HCT116 (cell line): ENCODE measurements around the gene ANGPTL5. TPM values are rescaled to one million over a fixed set of nuclear protein-coding genes. Genes with fewer than 3 reads are reported as not detected.

Experiments
- ATAC-seq: fragments of 200-7000 bp; cut with Tn5 transposase; 2 replicates; pipeline ENCODE4 v1.9.1; 2020; ENCODE audit warnings: mild to moderate bottlenecking, moderate library complexity
- BruUV-seq: library from RNA; stranded (reverse); fragments of 400-500 nt; replicated peaks from 2 replicates; lab custom pipeline; 2021; lab: Mats Ljungman, UMichigan
- CTCF ChIA-PET: fragments of 300-600 bp; sonication (Branson Sonifier 250); formaldehyde crosslinking; loops from one replicate; lab custom pipeline; 2021; ENCODE audit warnings: antibody characterized with exemption; lab: Charles Lee
- POLR2A ChIA-PET: fragments of 300-600, 350-600 bp; sonication (Branson Sonifier 250); formaldehyde crosslinking; loops from one replicate; lab custom pipeline; 2021; ENCODE audit warnings: antibody characterized with exemption; lab: Charles Lee
- RAD21 ChIA-PET, 2 experiments: fragments of 300-600 bp; sonication (Branson Sonifier 250); formaldehyde crosslinking; loops; one replicate each; lab custom pipeline; 2023; ENCODE audit warnings: low total read pairs in 2 of 2; ENCODE audit not compliant: uncharacterized antibody in 2 of 2, unreplicated experiment in 2 of 2, low non-redundant PET in 1 of 2; lab: Charles Lee
- DNase-seq: peaks from one replicate; pipeline ENCODE4 v3.0.0-alpha.2; 2010; ENCODE audit warnings: low read depth, low spot score
- H2AFZ ChIP-seq: fragments of 200-600 bp; shearing (Covaris generic), sonication (generic); 2 replicates; pipeline ENCODE4 v1.6.1; 2017; ENCODE audit warnings: low read depth, mixed run types, mixed read lengths, antibody characterized with exemption, low read length; ENCODE audit not compliant: poor library complexity, severe bottlenecking
- H3K27ac ChIP-seq: 2 replicates; pipeline ENCODE4 v1.5.1; 2012; ENCODE audit warnings: low read depth, low read length
- H3K27me3 ChIP-seq: fragments of 200-600 bp; sonication (generic); 2 replicates; pipeline ENCODE4 v1.6.1; 2016; ENCODE audit warnings: mixed run types, low read length, mixed read lengths; ENCODE audit not compliant: insufficient read depth
- H3K36me3 ChIP-seq, 2 experiments: fragments of 200-500 bp in 1 of 2; fragments of 200-600 bp in 1 of 2; sonication (Bioruptor generic) in 1 of 2; sonication (generic) in 1 of 2; 2 replicates each; pipeline versions ENCODE4 v1.5.1 to v1.6.1; 2014 to 2016; ENCODE audit warnings: low read length in 2 of 2, inconsistent platforms in 1 of 2, mixed read lengths in 1 of 2, mixed run types in 1 of 2; ENCODE audit not compliant: insufficient read depth in 2 of 2, control insufficient read depth in 1 of 2
- H3K4me1 ChIP-seq, 2 experiments: fragments of 200-600 bp in 1 of 2; sonication (generic) in 1 of 2; 2 replicates each; pipeline versions ENCODE4 v1.5.1 to v1.6.1; 2012 to 2017; ENCODE audit warnings: low read length in 2 of 2, inconsistent platforms in 1 of 2, mild to moderate bottlenecking in 1 of 2, mixed read lengths in 1 of 2, mixed run types in 1 of 2, moderate library complexity in 1 of 2; ENCODE audit not compliant: insufficient read depth in 2 of 2, control insufficient read depth in 1 of 2
- H3K4me2 ChIP-seq: fragments of 200-600 bp; sonication (generic); 2 replicates; pipeline ENCODE4 v1.6.1; 2017; ENCODE audit warnings: mixed run types, low read length, mixed read lengths
- H3K4me3 ChIP-seq, 2 experiments: fragments of 200-600 bp in 1 of 2; sonication (generic) in 1 of 2; replicated peaks in 1 of 2; 2 replicates each; pipeline ENCODE4 v1.5.1; 2011 to 2016; ENCODE audit warnings: low read length in 2 of 2, control low read depth in 1 of 2, low read depth in 1 of 2, mild to moderate bottlenecking in 1 of 2, mixed read lengths in 1 of 2, mixed run types in 1 of 2
- H3K79me2 ChIP-seq: fragments of 200-600 bp; sonication (generic); 2 replicates; pipeline ENCODE4 v1.6.1; 2017; ENCODE audit warnings: mild to moderate bottlenecking, mixed run types, low read length, moderate library complexity, mixed read lengths; ENCODE audit not compliant: insufficient read depth
- H3K9ac ChIP-seq: fragments of 200-600 bp; sonication (generic); 2 replicates; pipeline ENCODE4 v1.6.1; 2016; ENCODE audit warnings: low read length, mixed read lengths
- H3K9me2 ChIP-seq: fragments of 200-600 bp; sonication (generic), shearing (Covaris generic); 2 replicates; pipeline ENCODE4 v1.6.1; 2017; ENCODE audit warnings: mixed run types, mild to moderate bottlenecking, moderate library complexity; ENCODE audit not compliant: insufficient read depth
- H3K9me3 ChIP-seq, 2 experiments: fragments of 200-500 bp in 1 of 2; fragments of 200-600 bp in 1 of 2; sonication (Bioruptor generic) in 1 of 2; sonication (generic) in 1 of 2; 2 replicates each; pipeline ENCODE4 v1.6.1; 2014 to 2017; ENCODE audit warnings: low read length in 2 of 2, mixed read lengths in 2 of 2, inconsistent platforms in 1 of 2, low read depth in 1 of 2, mild to moderate bottlenecking in 1 of 2, mixed run types in 1 of 2, moderate library complexity in 1 of 2; ENCODE audit not compliant: control insufficient read depth in 1 of 2, insufficient read depth in 1 of 2
- H4K20me1 ChIP-seq: fragments of 200-600 bp; sonication (generic), shearing (Covaris generic); 2 replicates; pipeline ENCODE4 v1.6.1; 2017; ENCODE audit warnings: mixed run types, mild to moderate bottlenecking, moderate library complexity; ENCODE audit not compliant: insufficient read depth
- CBX3 ChIP-seq: IDR thresholded peaks from 2 replicates; pipeline ENCODE4 v1.6.1; 2012; ENCODE audit warnings: low read depth
- CEBPB ChIP-seq: IDR thresholded peaks from 2 replicates; pipeline ENCODE4 v1.6.1; 2012; ENCODE audit warnings: low read depth
- EGR1 ChIP-seq: IDR thresholded peaks from 2 replicates; pipeline ENCODE4 v1.6.1; 2012; ENCODE audit warnings: low read depth
- ELF1 ChIP-seq: IDR thresholded peaks from 2 replicates; pipeline ENCODE4 v1.6.1; 2012; ENCODE audit warnings: low read depth, borderline replicate concordance
- EZH2phosphoT487 ChIP-seq: fragments of 200-600 bp; IDR thresholded peaks from 2 replicates; pipeline ENCODE4 v1.6.1; 2018; ENCODE audit warnings: antibody characterized with exemption, borderline replicate concordance
- JUND ChIP-seq: IDR thresholded peaks from 2 replicates; pipeline ENCODE4 v1.6.1; 2012
- MAX ChIP-seq: IDR thresholded peaks from 2 replicates; pipeline ENCODE4 v1.6.1; 2012
- POLR2A ChIP-seq: IDR thresholded peaks from 2 replicates; pipeline ENCODE4 v1.7.0; 2011; ENCODE audit warnings: borderline replicate concordance; ENCODE audit not compliant: insufficient read depth, insufficient read length; ENCODE audit errors: extremely low read depth
- POLR2AphosphoS5 ChIP-seq: IDR thresholded peaks from 2 replicates; pipeline ENCODE4 v1.6.1; 2011; ENCODE audit warnings: mild to moderate bottlenecking, low read depth, low read length, moderate library complexity
- RAD21 ChIP-seq: IDR thresholded peaks from 2 replicates; pipeline ENCODE4 v1.6.1; 2012; ENCODE audit warnings: low read depth, mild to moderate bottlenecking
- SIN3A ChIP-seq: IDR thresholded peaks from 2 replicates; pipeline ENCODE4 v1.6.1; 2012; ENCODE audit warnings: low read depth
- SP1 ChIP-seq: IDR thresholded peaks from 2 replicates; pipeline ENCODE4 v1.6.1; 2012; ENCODE audit warnings: low read depth
- SRF ChIP-seq: IDR thresholded peaks from 2 replicates; pipeline ENCODE4 v1.6.1; 2012; ENCODE audit warnings: low read depth
- TCF7L2 ChIP-seq: IDR thresholded peaks from 2 replicates; pipeline ENCODE4 v1.7.0; 2011; ENCODE audit warnings: borderline replicate concordance, inconsistent platforms; ENCODE audit not compliant: insufficient read depth, insufficient read length; ENCODE audit errors: extremely low read depth
- YY1 ChIP-seq: IDR thresholded peaks from 2 replicates; pipeline ENCODE4 v1.6.1; 2011; ENCODE audit warnings: low read length, low read depth, moderate library complexity, mild to moderate bottlenecking; ENCODE audit not compliant: insufficient replicate concordance; ENCODE audit errors: extremely low read depth
- ZBTB33 ChIP-seq: IDR thresholded peaks from 2 replicates; pipeline ENCODE4 v1.6.1; 2011; ENCODE audit warnings: mild to moderate bottlenecking, low read length, moderate library complexity; ENCODE audit not compliant: insufficient replicate concordance; ENCODE audit errors: extremely low read depth
- intact Hi-C: fragments of 100-400 bp; cut with micrococcal nuclease; formaldehyde crosslinking; loops from 2 replicates; pipeline ENCODE4 v1.10.0; 2022
- total RNA-seq: library from RNA; stranded (reverse); gene quantifications from one replicate; pipeline ENCODE4 v1.2.1, GENCODE V29; 2021; ENCODE audit not compliant: unreplicated experiment
- TF ChIP-seq, protein P1 (sequence below): IDR thresholded peaks from 2 replicates; pipeline ENCODE4 v1.6.1; 2012
- TF ChIP-seq, protein P2 (sequence below), 3 experiments: fragments of 200-600 bp in 1 of 3; sonication (generic) in 1 of 3; IDR thresholded peaks in 2 of 3; conservative IDR thresholded peaks in 1 of 3; 2 replicates each; pipeline ENCODE4 v1.5.1; 2012 to 2017; ENCODE audit warnings: low read depth in 2 of 3, low read length in 2 of 3, antibody characterized with exemption in 1 of 3, borderline replicate concordance in 1 of 3, control low read depth in 1 of 3, mild to moderate bottlenecking in 1 of 3, mixed read lengths in 1 of 3, mixed run types in 1 of 3, moderate library complexity in 1 of 3; ENCODE audit not compliant: insufficient read depth in 1 of 3

Gene ANGPTL5
- total RNA-seq, 1 experiment from 2014 or later: not detected

GRCh38 chr11:101885631-101886030 lies 30.7 kb downstream of the ANGPTL5 start (continued):
- TF ChIP-seq TCF7L2 (no peak), ZBTB33 (no peak), EZH2phosphoT487 (no peak)

- Histone ChIP-seq H4K20me1 (no peaks in the 10 kb centered on the region), H3K36me3 (no peaks in the 10 kb centered on the region), H3K4me1 (0 out of 4 replicates have a peak, but pooled peaks cover 0 to 6% of the 10 kb centered on the region in 2 experiments), H3K4me2 (no peak overlapping the region), H3K9me2 (no peaks in the 10 kb centered on the region), H3K27ac (no peak overlapping the region), H3K27me3 (no peaks in the 10 kb centered on the region), H3K9me3 (no peaks in the 10 kb centered on the region), H2AFZ (no peak overlapping the region), H3K4me3 (no peak overlapping the region), H3K9ac (no peak overlapping the region), H3K79me2 (no peaks in the 10 kb centered on the region)
- RAD21 ChIA-PET: no interaction called here
- POLR2A ChIA-PET: no interaction called here
- CTCF ChIA-PET: no interaction called here
- intact Hi-C loops: no loop called here
- BruUV-seq: no TSS peak
- DNase-seq: no peak
- no peak for ATAC-seq
- TF ChIP-seq, protein P1, sequence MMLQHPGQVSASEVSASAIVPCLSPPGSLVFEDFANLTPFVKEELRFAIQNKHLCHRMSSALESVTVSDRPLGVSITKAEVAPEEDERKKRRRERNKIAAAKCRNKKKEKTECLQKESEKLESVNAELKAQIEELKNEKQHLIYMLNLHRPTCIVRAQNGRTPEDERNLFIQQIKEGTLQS: no peak
- TF ChIP-seq TCF7L2: no peak
- no peak for TF ChIP-seq CBX3
- no peak for TF ChIP-seq ELF1
- no peak for TF ChIP-seq POLR2AphosphoS5
- no peak for TF ChIP-seq RAD21
- TF ChIP-seq SP1: no peak
- no peak for TF ChIP-seq YY1
- no peak for TF ChIP-seq JUND
- TF ChIP-seq MAX: no peak
- TF ChIP-seq CEBPB: no peak
- TF ChIP-seq SRF: no peak
- TF ChIP-seq EGR1: no peak
- no peak for TF ChIP-seq SIN3A
- no peak for TF ChIP-seq POLR2A
- TF ChIP-seq, protein P2, sequence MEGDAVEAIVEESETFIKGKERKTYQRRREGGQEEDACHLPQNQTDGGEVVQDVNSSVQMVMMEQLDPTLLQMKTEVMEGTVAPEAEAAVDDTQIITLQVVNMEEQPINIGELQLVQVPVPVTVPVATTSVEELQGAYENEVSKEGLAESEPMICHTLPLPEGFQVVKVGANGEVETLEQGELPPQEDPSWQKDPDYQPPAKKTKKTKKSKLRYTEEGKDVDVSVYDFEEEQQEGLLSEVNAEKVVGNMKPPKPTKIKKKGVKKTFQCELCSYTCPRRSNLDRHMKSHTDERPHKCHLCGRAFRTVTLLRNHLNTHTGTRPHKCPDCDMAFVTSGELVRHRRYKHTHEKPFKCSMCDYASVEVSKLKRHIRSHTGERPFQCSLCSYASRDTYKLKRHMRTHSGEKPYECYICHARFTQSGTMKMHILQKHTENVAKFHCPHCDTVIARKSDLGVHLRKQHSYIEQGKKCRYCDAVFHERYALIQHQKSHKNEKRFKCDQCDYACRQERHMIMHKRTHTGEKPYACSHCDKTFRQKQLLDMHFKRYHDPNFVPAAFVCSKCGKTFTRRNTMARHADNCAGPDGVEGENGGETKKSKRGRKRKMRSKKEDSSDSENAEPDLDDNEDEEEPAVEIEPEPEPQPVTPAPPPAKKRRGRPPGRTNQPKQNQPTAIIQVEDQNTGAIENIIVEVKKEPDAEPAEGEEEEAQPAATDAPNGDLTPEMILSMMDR (IDR thresholded peaks at IDR 0.05 in 2 of 3, conservative IDR thresholded peaks at IDR 0.05 in 1 of 3; ENCODE audit: borderline replicate concordance in 1 of 3, insufficient read depth in 1 of 3, low read depth in 2 of 3, low read length in 2 of 3): no peak
- TF ChIP-seq ZBTB33: no peak
These were observed 34.7 kb downstream of the ANGPTL5 start for GRCh38 chr11:101881586-101881985.
